OCI-LY7 (cell line): ENCODE measurements around the gene ZNF536.

Experiments
- EZH2phosphoT487 ChIP-seq: fragments of 200-600 bp; sonication (generic); IDR thresholded peaks from 2 replicates; pipeline ENCODE4 v1.6.1; 2018; ENCODE audit warnings: low read depth, borderline replicate concordance, mild to moderate bottlenecking, mixed run types, antibody characterized with exemption, low read length, moderate library complexity, mixed read lengths
- TF ChIP-seq, protein P1 (sequence below): fragments of 200-600 bp; sonication (generic); conservative IDR thresholded peaks from 2 replicates; pipeline ENCODE4 v1.5.1; 2014; ENCODE audit warnings: mild to moderate bottlenecking, antibody characterized with exemption, low read length, moderate library complexity, mixed read lengths

- TF ChIP-seq, protein P1, sequence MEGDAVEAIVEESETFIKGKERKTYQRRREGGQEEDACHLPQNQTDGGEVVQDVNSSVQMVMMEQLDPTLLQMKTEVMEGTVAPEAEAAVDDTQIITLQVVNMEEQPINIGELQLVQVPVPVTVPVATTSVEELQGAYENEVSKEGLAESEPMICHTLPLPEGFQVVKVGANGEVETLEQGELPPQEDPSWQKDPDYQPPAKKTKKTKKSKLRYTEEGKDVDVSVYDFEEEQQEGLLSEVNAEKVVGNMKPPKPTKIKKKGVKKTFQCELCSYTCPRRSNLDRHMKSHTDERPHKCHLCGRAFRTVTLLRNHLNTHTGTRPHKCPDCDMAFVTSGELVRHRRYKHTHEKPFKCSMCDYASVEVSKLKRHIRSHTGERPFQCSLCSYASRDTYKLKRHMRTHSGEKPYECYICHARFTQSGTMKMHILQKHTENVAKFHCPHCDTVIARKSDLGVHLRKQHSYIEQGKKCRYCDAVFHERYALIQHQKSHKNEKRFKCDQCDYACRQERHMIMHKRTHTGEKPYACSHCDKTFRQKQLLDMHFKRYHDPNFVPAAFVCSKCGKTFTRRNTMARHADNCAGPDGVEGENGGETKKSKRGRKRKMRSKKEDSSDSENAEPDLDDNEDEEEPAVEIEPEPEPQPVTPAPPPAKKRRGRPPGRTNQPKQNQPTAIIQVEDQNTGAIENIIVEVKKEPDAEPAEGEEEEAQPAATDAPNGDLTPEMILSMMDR: no peak
- no peak for TF ChIP-seq EZH2phosphoT487
Measured at GRCh38 chr19:30467239-30467638, 95.1 kb downstream of the ZNF536 start.
